Vagina (tissue), 2 donors: ENCODE measurements around the gene CEACAM6.

ENCODE experiments used
- CTCF ChIP-seq, 3 experiments: fragments of 450-650 bp in 2 of 3; fragments of 200-600 bp in 1 of 3; sonication (generic) in 1 of 3; IDR thresholded peaks; one replicate each; pipeline ENCODE4 v1.5.1; 2017 to 2019; ENCODE audit warnings: antibody characterized with exemption in 3 of 3, mild to moderate bottlenecking in 2 of 3, moderate library complexity in 2 of 3
- POLR2A ChIP-seq, 2 donors: fragments of 450-650 bp; IDR thresholded peaks; one replicate each; pipeline ENCODE4 v1.6.1; 2017; ENCODE audit warnings: antibody characterized with exemption in 2 of 2, mild to moderate bottlenecking in 2 of 2, moderate library complexity in 2 of 2
- POLR2AphosphoS5 ChIP-seq, 2 donors: sonication (generic); formaldehyde crosslinking; IDR thresholded peaks; one replicate each; pipeline ENCODE4 v1.9.0; 2017; ENCODE audit warnings: antibody characterized with exemption in 2 of 2, mild to moderate bottlenecking in 2 of 2, low read depth in 1 of 2; ENCODE audit not compliant: insufficient read depth in 1 of 2

GRCh38 chr19:41801031-41801430, 45.7 kb downstream of the CEACAM6 start:
- TF ChIP-seq CTCF (IDR thresholded peaks at IDR 0.05) (no peak), POLR2AphosphoS5 (IDR thresholded peaks at IDR 0.05; ENCODE audit: insufficient read depth in 1 of 2, low read depth in 1 of 2) (no peak), POLR2A (IDR thresholded peaks at IDR 0.05) (no peak)
